Loucy (cell line): Measurements from ENCODE around the gene ZNF586.

Experiments used
- H2AFZ ChIP-seq: fragments of 200-600 bp; sonication (generic); 2 replicates; pipeline ENCODE4 v1.6.0; 2016; ENCODE audit warnings: antibody characterized with exemption, mild to moderate bottlenecking, low read length, moderate library complexity
- H3F3A ChIP-seq: fragments of 200-600 bp; 2 replicates; pipeline ENCODE4 v1.6.0; 2016; ENCODE audit warnings: antibody characterized with exemption, low read depth, mild to moderate bottlenecking
- H3K27me3 ChIP-seq: fragments of 200-600 bp; sonication (generic); 2 replicates; pipeline ENCODE4 v1.6.1; 2014; ENCODE audit warnings: low read length, mild to moderate bottlenecking; ENCODE audit not compliant: insufficient read depth, poor library complexity, severe bottlenecking
- H3K36me3 ChIP-seq: fragments of 200-600 bp; sonication (generic); 2 replicates; pipeline ENCODE4 v1.6.1; 2016; ENCODE audit warnings: low read length; ENCODE audit not compliant: insufficient read depth
- H3K4me1 ChIP-seq: fragments of 200-600 bp; sonication (generic); 2 replicates; pipeline ENCODE4 v1.5.1; 2014; ENCODE audit warnings: low read length, mild to moderate bottlenecking; ENCODE audit not compliant: insufficient read depth, poor library complexity, severe bottlenecking
- H3K4me2 ChIP-seq: fragments of 200-600 bp; sonication (generic); 2 replicates; pipeline ENCODE4 v1.6.0; 2014; ENCODE audit warnings: antibody characterized with exemption, low read length, low read depth, mild to moderate bottlenecking; ENCODE audit not compliant: poor library complexity, severe bottlenecking
- H3K4me3 ChIP-seq: fragments of 200-600 bp; sonication (generic); 2 replicates; pipeline ENCODE4 v1.5.1; 2014; ENCODE audit warnings: low read length, mild to moderate bottlenecking, mixed read lengths; ENCODE audit not compliant: poor library complexity, severe bottlenecking
- H3K79me2 ChIP-seq: fragments of 200-600 bp; sonication (generic); 2 replicates; pipeline ENCODE4 v1.6.1; 2014; ENCODE audit warnings: low read length; ENCODE audit not compliant: insufficient read depth
- H3K9ac ChIP-seq: fragments of 200-600 bp; sonication (generic); 2 replicates; pipeline ENCODE4 v1.6.0; 2014; ENCODE audit warnings: mild to moderate bottlenecking, low read depth, low read length, moderate library complexity; ENCODE audit not compliant: poor library complexity, severe bottlenecking
- H3K9me2 ChIP-seq: fragments of 200-600 bp; sonication (generic); replicated peaks from 2 replicates; pipeline ENCODE4 v1.6.1; 2016; ENCODE audit warnings: low read depth, low read length, mixed read lengths
- H3K9me3 ChIP-seq: fragments of 200-600 bp; sonication (generic); 2 replicates; pipeline ENCODE4 v1.6.1; 2014; ENCODE audit warnings: mild to moderate bottlenecking, antibody characterized with exemption, low read length, low read depth; ENCODE audit not compliant: insufficient read depth
- H4K20me1 ChIP-seq: fragments of 200-600 bp; sonication (generic); 2 replicates; pipeline ENCODE4 v1.6.0; 2014; ENCODE audit warnings: antibody characterized with exemption, low read length, mild to moderate bottlenecking; ENCODE audit not compliant: insufficient read depth, poor library complexity, severe bottlenecking
- EZH2phosphoT487 ChIP-seq: fragments of 200-600 bp; IDR thresholded peaks from 2 replicates; pipeline ENCODE4 v1.6.1; 2018; ENCODE audit warnings: antibody characterized with exemption, mild to moderate bottlenecking, moderate library complexity, borderline replicate concordance
- TF ChIP-seq, protein P1 (sequence below): fragments of 200-600 bp; sonication (generic); conservative IDR thresholded peaks from 2 replicates; pipeline ENCODE4 v1.5.1; 2014; ENCODE audit warnings: mild to moderate bottlenecking, antibody characterized with exemption, low read length

Gene ZNF586

GRCh38 chr19:57747472-57747807, 22.0 kb upstream of the ZNF586 start:
- peak overlapping the region; percentile 91 for H3K4me3 ChIP-seq
- 0 out of 2 replicates have a peak overlapping the region, but pooled peaks have one; percentile 87 for H2AFZ ChIP-seq
- peak overlapping the region; percentile 91 for H3K9ac ChIP-seq
- peaks cover 20% of the 10 kb centered on the region; the same call in 1 of the 2 replicates for H3K36me3 ChIP-seq
- peaks cover 19% of the 10 kb centered on the region for H3K4me1 ChIP-seq
- no peak for TF ChIP-seq EZH2phosphoT487
- TF ChIP-seq, protein P1, sequence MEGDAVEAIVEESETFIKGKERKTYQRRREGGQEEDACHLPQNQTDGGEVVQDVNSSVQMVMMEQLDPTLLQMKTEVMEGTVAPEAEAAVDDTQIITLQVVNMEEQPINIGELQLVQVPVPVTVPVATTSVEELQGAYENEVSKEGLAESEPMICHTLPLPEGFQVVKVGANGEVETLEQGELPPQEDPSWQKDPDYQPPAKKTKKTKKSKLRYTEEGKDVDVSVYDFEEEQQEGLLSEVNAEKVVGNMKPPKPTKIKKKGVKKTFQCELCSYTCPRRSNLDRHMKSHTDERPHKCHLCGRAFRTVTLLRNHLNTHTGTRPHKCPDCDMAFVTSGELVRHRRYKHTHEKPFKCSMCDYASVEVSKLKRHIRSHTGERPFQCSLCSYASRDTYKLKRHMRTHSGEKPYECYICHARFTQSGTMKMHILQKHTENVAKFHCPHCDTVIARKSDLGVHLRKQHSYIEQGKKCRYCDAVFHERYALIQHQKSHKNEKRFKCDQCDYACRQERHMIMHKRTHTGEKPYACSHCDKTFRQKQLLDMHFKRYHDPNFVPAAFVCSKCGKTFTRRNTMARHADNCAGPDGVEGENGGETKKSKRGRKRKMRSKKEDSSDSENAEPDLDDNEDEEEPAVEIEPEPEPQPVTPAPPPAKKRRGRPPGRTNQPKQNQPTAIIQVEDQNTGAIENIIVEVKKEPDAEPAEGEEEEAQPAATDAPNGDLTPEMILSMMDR: no peak
- no peaks in the 10 kb centered on the region for H3F3A ChIP-seq
- peaks cover 9% of the 10 kb centered on the region for H3K27me3 ChIP-seq
- no peaks in the 10 kb centered on the region for H3K9me2 ChIP-seq
- peak overlapping the region; percentile 91 for H3K4me2 ChIP-seq
- H4K20me1 ChIP-seq: peaks cover 4% of the 10 kb centered on the region
- peaks cover 44% of the 10 kb centered on the region for H3K79me2 ChIP-seq
- peaks cover 8% of the 10 kb centered on the region; the same call in 1 of the 2 replicates for H3K9me3 ChIP-seq

GRCh38 chr19:57748029-57748428, 21.4 kb upstream of the ZNF586 start:
- peaks cover 26% of the 10 kb centered on the region for H3K36me3 ChIP-seq
- peak overlapping the region; percentile 91 for H3K4me3 ChIP-seq
- peaks cover 44% of the 10 kb centered on the region for H3K79me2 ChIP-seq

GRCh38 chr19:57754091-57754673, 15.3 kb upstream of the ZNF586 start:
- Histone ChIP-seq H3K9ac (no peak overlapping the region), H2AFZ (no peak overlapping the region), H3K36me3 (peaks cover 50% of the 10 kb centered on the region), H3K79me2 (peaks cover 20% of the 10 kb centered on the region), H3K4me2 (no peak overlapping the region), H3K4me1 (peaks cover under 1% of the 10 kb centered on the region), H3K9me2 (no peaks in the 10 kb centered on the region), H4K20me1 (no peaks in the 10 kb centered on the region), H3K9me3 (peaks cover 34% of the 10 kb centered on the region; the same call in 1 of the 2 replicates), H3K27me3 (no peaks in the 10 kb centered on the region), H3F3A (no peaks in the 10 kb centered on the region), H3K4me3 (no peak overlapping the region)
- TF ChIP-seq, protein P1: no peak
- TF ChIP-seq EZH2phosphoT487: no peak

More at GRCh38 chr19:57748029-57748428, 21.4 kb upstream of the ZNF586 start:
- TF ChIP-seq, protein P1: no peak
- no peak for TF ChIP-seq EZH2phosphoT487
- peaks cover 9% of the 10 kb centered on the region for H3K27me3 ChIP-seq
- H3K9ac ChIP-seq: peak overlapping the region; percentile 91
- H3K9me2 ChIP-seq: no peaks in the 10 kb centered on the region
- no peak overlapping the region for H2AFZ ChIP-seq
- peaks cover 19% of the 10 kb centered on the region for H3K4me1 ChIP-seq
- H4K20me1 ChIP-seq: peaks cover 4% of the 10 kb centered on the region
- peak overlapping the region; percentile 91 for H3K4me2 ChIP-seq
- peaks cover 11% of the 10 kb centered on the region; the same call in 1 of the 2 replicates for H3K9me3 ChIP-seq
- H3F3A ChIP-seq: no peaks in the 10 kb centered on the region
